GM12878 (cell line): ENCODE measurements around the gene MBOAT1. TPM values are rescaled to one million over a fixed set of nuclear protein-coding genes. Genes with fewer than 3 reads are reported as not detected.

Experiments
- ATAC-seq: fragments of 200-7000 bp; cut with Tn5 transposase; 3 replicates; pipeline ENCODE4 v1.9.1; 2020; ENCODE audit warnings: mild to moderate bottlenecking, moderate library complexity
- BruUV-seq: library from RNA; stranded (reverse); fragments of 400-500 nt; replicated peaks from 2 replicates; lab custom pipeline; 2021; lab: Mats Ljungman, UMichigan
- CTCF ChIA-PET: fragments of 300-600 bp; sonication (Branson Sonifier 250); formaldehyde crosslinking; extraction: SDS; loops from one replicate; lab custom pipeline; 2021; ENCODE audit warnings: inconsistent platforms; lab: Yijun Ruan, JAX
- POLR2A ChIA-PET: fragments of 350-600 bp; formaldehyde crosslinking; extraction: SDS; loops from one replicate; lab custom pipeline; 2021; ENCODE audit warnings: inconsistent platforms; lab: Charles Lee
- RAD21 ChIA-PET: fragments of 300-600 bp; sonication (Branson Sonifier 250); formaldehyde crosslinking; loops from one replicate; lab custom pipeline; 2023; ENCODE audit warnings: antibody characterized with exemption; ENCODE audit not compliant: unreplicated experiment; lab: Charles Lee
- SMC1A ChIA-PET: fragments of 300-600 bp; sonication (Branson Sonifier 250); formaldehyde crosslinking; loops from one replicate; lab custom pipeline; 2023; ENCODE audit not compliant: unreplicated experiment, uncharacterized antibody; lab: Charles Lee
- DNase-seq: peaks from one replicate; pipeline ENCODE4 v3.0.0-alpha.2; 2011; ENCODE audit warnings: low read depth, low spot score
- FAIRE-seq: peaks from 3 replicates; lab custom pipeline; 2011; peaks lifted over from hg19 to GRCh38; lab: Jason Lieb, UNC
- H2AFZ ChIP-seq: 2 replicates; pipeline ENCODE4 v1.6.0; 2011; ENCODE audit warnings: low read depth, low read length, control low read depth; ENCODE audit not compliant: control insufficient read depth
- H3K27ac ChIP-seq: 2 replicates; pipeline ENCODE4 v1.5.1; 2011; ENCODE audit warnings: control low read depth; ENCODE audit not compliant: control insufficient read depth, insufficient read depth
- H3K27me3 ChIP-seq, 2 experiments: replicated peaks in 1 of 2; 2 replicates each; pipeline versions ENCODE4 v1.6.0 to v1.6.1; 2011; ENCODE audit warnings: low read length in 1 of 2; ENCODE audit not compliant: control insufficient read depth in 2 of 2, insufficient read depth in 2 of 2
- H3K36me3 ChIP-seq, 2 experiments: 2 replicates each; pipeline ENCODE4 v1.5.1; 2011; ENCODE audit warnings: low read length in 1 of 2; ENCODE audit not compliant: control insufficient read depth in 2 of 2, insufficient read depth in 2 of 2
- H3K4me1 ChIP-seq: 2 replicates; pipeline ENCODE4 v1.6.1; 2011; ENCODE audit warnings: mild to moderate bottlenecking, low read length, moderate library complexity, mixed read lengths; ENCODE audit not compliant: control insufficient read depth, insufficient read depth
- H3K4me2 ChIP-seq: 2 replicates; pipeline ENCODE4 v1.6.0; 2011; ENCODE audit warnings: control low read depth; ENCODE audit not compliant: control insufficient read depth, insufficient read depth
- H3K4me3 ChIP-seq: fragments of 200-600 bp; sonication (generic); 2 replicates; pipeline ENCODE4 v1.5.1; 2016
- H3K79me2 ChIP-seq: 2 replicates; pipeline ENCODE4 v1.6.0; 2011; ENCODE audit warnings: low read length; ENCODE audit not compliant: control insufficient read depth, insufficient read depth
- H3K9ac ChIP-seq: 2 replicates; pipeline ENCODE4 v1.8.0; 2011; ENCODE audit warnings: low read length, control low read depth, mixed read lengths; ENCODE audit not compliant: control insufficient read depth, insufficient read depth
- H3K9me3 ChIP-seq: replicated peaks from 3 replicates; pipeline ENCODE4 v1.5.1; 2011; ENCODE audit warnings: mild to moderate bottlenecking, low read length; ENCODE audit not compliant: control insufficient read depth, insufficient read depth
- H4K20me1 ChIP-seq: 2 replicates; pipeline ENCODE4 v1.6.0; 2011; ENCODE audit not compliant: control insufficient read depth, insufficient read depth
- CBX5 ChIP-seq: sonication (generic); IDR thresholded peaks from 2 replicates; pipeline ENCODE4 v1.6.1; 2016; ENCODE audit warnings: low read depth, moderate library complexity, mild to moderate bottlenecking, inconsistent platforms
- ESRRA ChIP-seq: IDR thresholded peaks from 2 replicates; pipeline ENCODE4 v1.6.1; 2012; ENCODE audit warnings: mild to moderate bottlenecking, low read length, improper control_type of control experiment
- HDAC2 ChIP-seq: fragments of 200-600 bp; sonication (generic); IDR thresholded peaks from 2 replicates; pipeline ENCODE4 v1.6.1; 2017
- PAX5 ChIP-seq: IDR thresholded peaks from 2 replicates; pipeline ENCODE4 v1.6.1; 2011; ENCODE audit warnings: low read depth, low read length, borderline replicate concordance
- POLR2AphosphoS2 ChIP-seq: IDR thresholded peaks from 2 replicates; pipeline ENCODE4 v1.6.1; 2011; ENCODE audit warnings: low read depth, mild to moderate bottlenecking, low read length, improper control_type of control experiment, moderate library complexity
- POLR2AphosphoS5 ChIP-seq: IDR thresholded peaks from 2 replicates; pipeline ENCODE4 v1.6.1; 2011; ENCODE audit warnings: mild to moderate bottlenecking, low read length, inconsistent platforms
- RB1 ChIP-seq: fragments of 450-650 bp; formaldehyde crosslinking; IDR thresholded peaks from 2 replicates; pipeline ENCODE4 v1.6.1; 2017; ENCODE audit warnings: mild to moderate bottlenecking, borderline replicate concordance
- RELB ChIP-seq: fragments of 450-650 bp; IDR thresholded peaks from 2 replicates; pipeline ENCODE4 v1.6.1; 2017; ENCODE audit warnings: low read depth, mild to moderate bottlenecking, moderate library complexity
- ZBED1 ChIP-seq: IDR thresholded peaks from 2 replicates; pipeline ENCODE4 v1.6.1; 2016; ENCODE audit warnings: borderline replicate concordance
- ZNF207 ChIP-seq: fragments of 450-650 bp; IDR thresholded peaks from 2 replicates; pipeline ENCODE4 v1.6.1; 2014; ENCODE audit warnings: antibody characterized with exemption, mild to moderate bottlenecking, borderline replicate concordance
- ZNF217 ChIP-seq: fragments of 450-650 bp; IDR thresholded peaks from 2 replicates; pipeline ENCODE4 v1.6.1; 2017; ENCODE audit warnings: antibody characterized with exemption, mild to moderate bottlenecking
- ZSCAN29 ChIP-seq: fragments of 450-650 bp; IDR thresholded peaks from 2 replicates; pipeline ENCODE4 v1.6.1; 2017; ENCODE audit warnings: mild to moderate bottlenecking, moderate library complexity
- ZZZ3 ChIP-seq: IDR thresholded peaks from 2 replicates; pipeline ENCODE4 v1.6.1; 2011; ENCODE audit warnings: low read depth; ENCODE audit not compliant: control insufficient read depth, insufficient read length
- WGBS: methylation state at CpG from one replicate; pipeline ENCODE4 v1.1.6; 2016; ENCODE audit warnings: low lambda C conversion rate; ENCODE audit not compliant: insufficient replicate concordance, insufficient coverage; ENCODE audit errors: missing lambda C conversion rate; 5-methylcytosine and 5-hydroxymethylcytosine counted together
- in situ Hi-C: fragments of 300-500 bp; cut with MboI; formaldehyde crosslinking; loops from 9 replicates; pipeline ENCODE4 v1.14.3; 2018; ENCODE audit warnings: mixed read lengths
- intact Hi-C: fragments of 100-400 bp; cut with micrococcal nuclease; formaldehyde crosslinking; loops from one replicate; pipeline ENCODE4 v1.14.2; 2022; ENCODE audit not compliant: unreplicated experiment
- polyA plus RNA-seq, 11 experiments: library from polyadenylated mRNA; depleted of rRNA in 4 of 11; unstranded in 6 of 11; stranded (reverse) in 5 of 11; fragments of >200 nt; fragmentation: Nextera tagmentation in 4 of 11; fragmentation: Illumina TruSeq in 1 of 11; extraction: Ambion mirVana in 4 of 11; extraction: Trizol in 1 of 11; gene quantifications; 1 replicate in 1 of 11; 2 replicates in 10 of 11; pipeline versions ENCODE4 v1.2.1 to v1.2.3, GENCODE V29; 2011 to 2016; ENCODE audit warnings: inconsistent platforms in 2 of 11, missing spikeins in 2 of 11, low read depth in 1 of 11
- total RNA-seq, 4 experiments: library from RNA; depleted of rRNA in 3 of 4; stranded (reverse); fragments of >200 nt in 3 of 4; fragmentation: Illumina TruSeq in 1 of 4; extraction: Trizol in 1 of 4; gene quantifications; 2 replicates each; pipeline versions ENCODE4 v1.2.1 to v1.2.3, GENCODE V29; 2013 to 2021
- TF ChIP-seq, protein P1 (sequence below), 3 experiments: IDR thresholded peaks in 2 of 3; conservative IDR thresholded peaks in 1 of 3; 2 replicates each; pipeline ENCODE4 v1.5.1; 2011; ENCODE audit warnings: low read depth in 3 of 3, low read length in 3 of 3, mild to moderate bottlenecking in 3 of 3, control low read depth in 2 of 3, moderate library complexity in 2 of 3, inconsistent platforms in 1 of 3, mixed read lengths in 1 of 3; ENCODE audit not compliant: control insufficient read depth in 2 of 3, insufficient read depth in 1 of 3; ENCODE audit errors: extremely low read depth in 1 of 3
- TF ChIP-seq, protein P2 (sequence below): fragments of 150-350 bp; IDR thresholded peaks from 2 replicates; pipeline ENCODE4 v1.6.1; 2016; ENCODE audit warnings: low read depth, low read length
- TF ChIP-seq, protein P3 (sequence below): fragments of 450-650 bp; IDR thresholded peaks from 2 replicates; pipeline ENCODE4 v1.6.1; 2018; ENCODE audit warnings: borderline replicate concordance, mild to moderate bottlenecking; ENCODE audit not compliant: partially characterized antibody

MBOAT1 gene
- total and polyA plus RNA-seq, 10 of the 15 experiments (the other 5 are each of a cell fraction or from before 2014, with no cell fraction given) = 0.39 to 21.0 (median 11.6) TPM

GRCh38 chr6:20229881-20230280 is 17.6 kb upstream of the MBOAT1 start (continued):
- TF ChIP-seq RELB (no peak), ZNF207 (no peak), ZBED1 (no peak), RB1 (no peak), ZZZ3 (no peak), ESRRA (no peak)
- TF ChIP-seq, protein P1, sequence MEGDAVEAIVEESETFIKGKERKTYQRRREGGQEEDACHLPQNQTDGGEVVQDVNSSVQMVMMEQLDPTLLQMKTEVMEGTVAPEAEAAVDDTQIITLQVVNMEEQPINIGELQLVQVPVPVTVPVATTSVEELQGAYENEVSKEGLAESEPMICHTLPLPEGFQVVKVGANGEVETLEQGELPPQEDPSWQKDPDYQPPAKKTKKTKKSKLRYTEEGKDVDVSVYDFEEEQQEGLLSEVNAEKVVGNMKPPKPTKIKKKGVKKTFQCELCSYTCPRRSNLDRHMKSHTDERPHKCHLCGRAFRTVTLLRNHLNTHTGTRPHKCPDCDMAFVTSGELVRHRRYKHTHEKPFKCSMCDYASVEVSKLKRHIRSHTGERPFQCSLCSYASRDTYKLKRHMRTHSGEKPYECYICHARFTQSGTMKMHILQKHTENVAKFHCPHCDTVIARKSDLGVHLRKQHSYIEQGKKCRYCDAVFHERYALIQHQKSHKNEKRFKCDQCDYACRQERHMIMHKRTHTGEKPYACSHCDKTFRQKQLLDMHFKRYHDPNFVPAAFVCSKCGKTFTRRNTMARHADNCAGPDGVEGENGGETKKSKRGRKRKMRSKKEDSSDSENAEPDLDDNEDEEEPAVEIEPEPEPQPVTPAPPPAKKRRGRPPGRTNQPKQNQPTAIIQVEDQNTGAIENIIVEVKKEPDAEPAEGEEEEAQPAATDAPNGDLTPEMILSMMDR (IDR thresholded peaks at IDR 0.05 in 2 of 3, conservative IDR thresholded peaks at IDR 0.05 in 1 of 3; ENCODE audit: control insufficient read depth in 2 of 3, extremely low read depth in 1 of 3, insufficient read depth in 1 of 3, low read depth in 3 of 3, low read length in 3 of 3) = no peak

- ChIA-PET SMC1A (no interaction called here), POLR2A (no interaction called here)
- no peak for TF ChIP-seq ZSCAN29
- TF ChIP-seq ZNF217 = no peak
- no peak for TF ChIP-seq POLR2AphosphoS2
- TF ChIP-seq, protein P2, sequence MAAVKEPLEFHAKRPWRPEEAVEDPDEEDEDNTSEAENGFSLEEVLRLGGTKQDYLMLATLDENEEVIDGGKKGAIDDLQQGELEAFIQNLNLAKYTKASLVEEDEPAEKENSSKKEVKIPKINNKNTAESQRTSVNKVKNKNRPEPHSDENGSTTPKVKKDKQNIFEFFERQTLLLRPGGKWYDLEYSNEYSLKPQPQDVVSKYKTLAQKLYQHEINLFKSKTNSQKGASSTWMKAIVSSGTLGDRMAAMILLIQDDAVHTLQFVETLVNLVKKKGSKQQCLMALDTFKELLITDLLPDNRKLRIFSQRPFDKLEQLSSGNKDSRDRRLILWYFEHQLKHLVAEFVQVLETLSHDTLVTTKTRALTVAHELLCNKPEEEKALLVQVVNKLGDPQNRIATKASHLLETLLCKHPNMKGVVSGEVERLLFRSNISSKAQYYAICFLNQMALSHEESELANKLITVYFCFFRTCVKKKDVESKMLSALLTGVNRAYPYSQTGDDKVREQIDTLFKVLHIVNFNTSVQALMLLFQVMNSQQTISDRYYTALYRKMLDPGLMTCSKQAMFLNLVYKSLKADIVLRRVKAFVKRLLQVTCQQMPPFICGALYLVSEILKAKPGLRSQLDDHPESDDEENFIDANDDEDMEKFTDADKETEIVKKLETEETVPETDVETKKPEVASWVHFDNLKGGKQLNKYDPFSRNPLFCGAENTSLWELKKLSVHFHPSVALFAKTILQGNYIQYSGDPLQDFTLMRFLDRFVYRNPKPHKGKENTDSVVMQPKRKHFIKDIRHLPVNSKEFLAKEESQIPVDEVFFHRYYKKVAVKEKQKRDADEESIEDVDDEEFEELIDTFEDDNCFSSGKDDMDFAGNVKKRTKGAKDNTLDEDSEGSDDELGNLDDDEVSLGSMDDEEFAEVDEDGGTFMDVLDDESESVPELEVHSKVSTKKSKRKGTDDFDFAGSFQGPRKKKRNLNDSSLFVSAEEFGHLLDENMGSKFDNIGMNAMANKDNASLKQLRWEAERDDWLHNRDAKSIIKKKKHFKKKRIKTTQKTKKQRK = no peak
- no peak for TF ChIP-seq PAX5
- TF ChIP-seq, protein P3, sequence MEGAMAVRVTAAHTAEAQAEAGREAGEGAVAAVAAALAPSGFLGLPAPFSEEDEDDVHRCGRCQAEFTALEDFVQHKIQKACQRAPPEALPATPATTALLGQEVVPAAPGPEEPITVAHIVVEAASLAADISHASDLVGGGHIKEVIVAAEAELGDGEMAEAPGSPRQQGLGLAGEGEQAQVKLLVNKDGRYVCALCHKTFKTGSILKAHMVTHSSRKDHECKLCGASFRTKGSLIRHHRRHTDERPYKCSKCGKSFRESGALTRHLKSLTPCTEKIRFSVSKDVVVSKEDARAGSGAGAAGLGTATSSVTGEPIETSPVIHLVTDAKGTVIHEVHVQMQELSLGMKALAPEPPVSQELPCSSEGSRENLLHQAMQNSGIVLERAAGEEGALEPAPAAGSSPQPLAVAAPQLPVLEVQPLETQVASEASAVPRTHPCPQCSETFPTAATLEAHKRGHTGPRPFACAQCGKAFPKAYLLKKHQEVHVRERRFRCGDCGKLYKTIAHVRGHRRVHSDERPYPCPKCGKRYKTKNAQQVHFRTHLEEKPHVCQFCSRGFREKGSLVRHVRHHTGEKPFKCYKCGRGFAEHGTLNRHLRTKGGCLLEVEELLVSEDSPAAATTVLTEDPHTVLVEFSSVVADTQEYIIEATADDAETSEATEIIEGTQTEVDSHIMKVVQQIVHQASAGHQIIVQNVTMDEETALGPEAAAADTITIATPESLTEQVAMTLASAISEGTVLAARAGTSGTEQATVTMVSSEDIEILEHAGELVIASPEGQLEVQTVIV = no peak
- TF ChIP-seq POLR2AphosphoS5 = no peak
- TF ChIP-seq CBX5 = no peak
- TF ChIP-seq HDAC2 = no peak
Observed at GRCh38 chr6:20227350-20227749, 15.1 kb upstream of the MBOAT1 start.

More at GRCh38 chr6:20227350-20227749, 15.1 kb upstream of the MBOAT1 start:
- ChIA-PET RAD21 (no interaction called here), CTCF (interaction anchor here (1.5 kb wide), 1 partner anchor 101 kb away, joined by 10 read pairs; no protein-coding TSS in a partner anchor)
- DNase-seq (no peak), FAIRE-seq (no peak), ATAC-seq (no peak)
- Histone ChIP-seq H3K36me3 (no peaks in the 10 kb centered on the region), H3K79me2 (no peaks in the 10 kb centered on the region), H4K20me1 (no peaks in the 10 kb centered on the region), H3K9ac (no peak overlapping the region), H3K4me3 (no peak overlapping the region), H3K27ac (no peak overlapping the region), H3K4me2 (no peak overlapping the region), H3K9me3 (no peaks in the 10 kb centered on the region), H3K27me3 (no peaks in the 10 kb centered on the region), H3K4me1 (no peaks in the 10 kb centered on the region), H2AFZ (no peak overlapping the region)
- intact Hi-C loops = no loop called here
- no TSS peak for BruUV-seq
- WGBS = 33% methylated on average over 2 of the region's 2 CpGs
- in situ Hi-C loops = no loop called here
